KOPT-K1 (cell line): ENCODE measurements around the gene KCNMA1.

Source experiments
- H3K27ac ChIP-seq: fragments of 200-600 bp; sonication (generic); 2 replicates; pipeline ENCODE4 v1.5.1; 2016; ENCODE audit warnings: antibody characterized with exemption, mild to moderate bottlenecking, low read depth, low read length; ENCODE audit not compliant: poor library complexity, severe bottlenecking
- H3K36me3 ChIP-seq: fragments of 200-600 bp; sonication (generic); 2 replicates; pipeline ENCODE4 v1.5.1; 2017; ENCODE audit warnings: antibody characterized with exemption, mild to moderate bottlenecking, low read length, moderate library complexity; ENCODE audit not compliant: insufficient read depth
- H3K9me3 ChIP-seq: fragments of 200-600 bp; sonication (generic); 2 replicates; pipeline ENCODE4 v1.5.1; 2017; ENCODE audit warnings: antibody characterized with exemption, low read length, mild to moderate bottlenecking; ENCODE audit not compliant: insufficient read depth, poor library complexity, severe bottlenecking

KCNMA1 gene

DNA sequence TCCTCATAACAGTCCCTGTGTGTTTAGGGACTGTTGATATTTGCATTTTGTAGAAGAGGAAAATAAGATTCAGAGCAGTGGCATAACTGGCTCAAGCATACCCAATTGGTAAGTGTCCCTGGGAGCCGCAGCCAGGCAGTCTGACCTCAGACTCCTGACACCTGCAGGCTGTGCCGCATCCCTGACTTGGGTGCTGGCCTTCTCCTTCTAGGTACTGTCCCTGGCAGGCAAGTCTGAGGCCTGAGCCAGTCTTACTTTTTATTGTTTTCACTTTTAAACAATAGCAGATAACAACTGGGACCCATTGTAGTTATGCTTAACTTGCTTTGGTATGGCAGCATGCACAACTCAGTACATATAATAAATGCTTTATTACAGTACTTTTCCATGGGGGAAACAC lies 717.0 kb downstream of the KCNMA1 start:
- Histone ChIP-seq H3K27ac (no peak overlapping the region), H3K36me3 (no peaks in the 10 kb centered on the region), H3K9me3 (no peaks in the 10 kb centered on the region)

DNA sequence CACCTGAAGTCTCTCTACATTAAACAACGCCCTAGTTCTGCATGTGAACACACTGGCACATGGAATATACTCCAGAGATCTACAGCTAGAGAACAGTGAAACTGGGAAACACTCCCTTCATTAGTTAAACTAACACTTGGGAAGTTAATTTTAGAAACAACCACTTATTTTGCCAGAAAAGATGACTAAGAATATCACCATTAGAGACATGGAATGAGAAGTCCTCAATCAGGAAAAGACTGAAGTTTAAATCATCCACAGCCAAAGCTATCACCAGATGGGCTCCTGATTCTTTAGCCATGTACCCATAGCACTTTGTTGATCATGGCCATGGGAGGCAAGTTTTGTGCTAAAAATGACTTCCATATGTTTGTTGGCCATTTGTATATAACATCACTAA lies 719.5 kb downstream of the KCNMA1 start:
- Histone ChIP-seq H3K27ac (no peak overlapping the region), H3K9me3 (no peaks in the 10 kb centered on the region), H3K36me3 (no peaks in the 10 kb centered on the region)

DNA sequence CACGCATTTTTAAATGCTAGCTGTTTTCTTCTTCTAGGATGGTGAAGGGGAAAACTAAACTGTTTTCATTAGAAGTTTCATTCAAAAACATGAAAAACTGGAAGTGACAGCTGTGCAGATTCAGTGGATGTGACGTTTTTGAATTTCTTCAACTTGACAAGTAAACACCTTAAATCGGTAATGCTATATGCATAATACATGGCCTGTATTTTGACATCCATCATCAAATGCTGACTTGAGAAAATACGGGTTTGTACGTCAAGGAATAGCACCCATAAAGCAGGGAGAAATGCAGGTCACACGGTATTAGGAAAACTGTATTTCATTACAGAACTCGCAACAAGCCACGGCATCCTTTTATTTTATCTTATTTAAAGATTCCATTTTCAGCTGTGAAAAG lies 720.5 kb downstream of the KCNMA1 start:
- Histone ChIP-seq H3K9me3 (no peaks in the 10 kb centered on the region), H3K27ac (no peak overlapping the region), H3K36me3 (no peaks in the 10 kb centered on the region)

DNA sequence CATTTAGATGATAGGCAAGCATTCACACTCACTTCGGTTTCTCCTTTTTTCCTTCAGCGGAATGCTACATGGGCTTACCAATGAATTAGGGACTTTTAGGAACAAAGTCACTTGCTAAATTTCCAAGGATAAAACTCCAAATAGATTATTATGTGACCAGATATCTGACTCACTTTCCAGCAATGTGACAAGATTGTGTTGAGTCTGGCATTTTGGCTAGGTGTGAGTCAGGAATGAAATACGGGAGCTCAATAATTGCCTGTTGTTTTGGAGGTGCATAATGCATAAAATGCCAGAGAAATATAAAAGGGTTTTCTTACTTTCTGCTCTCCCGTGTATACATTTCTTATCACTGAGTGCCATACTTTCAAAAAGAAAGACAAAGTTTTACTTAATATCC lies 721.1 kb downstream of the KCNMA1 start:
- no peak overlapping the region for H3K27ac ChIP-seq
- H3K9me3 ChIP-seq: no peaks in the 10 kb centered on the region
- no peaks in the 10 kb centered on the region for H3K36me3 ChIP-seq

DNA sequence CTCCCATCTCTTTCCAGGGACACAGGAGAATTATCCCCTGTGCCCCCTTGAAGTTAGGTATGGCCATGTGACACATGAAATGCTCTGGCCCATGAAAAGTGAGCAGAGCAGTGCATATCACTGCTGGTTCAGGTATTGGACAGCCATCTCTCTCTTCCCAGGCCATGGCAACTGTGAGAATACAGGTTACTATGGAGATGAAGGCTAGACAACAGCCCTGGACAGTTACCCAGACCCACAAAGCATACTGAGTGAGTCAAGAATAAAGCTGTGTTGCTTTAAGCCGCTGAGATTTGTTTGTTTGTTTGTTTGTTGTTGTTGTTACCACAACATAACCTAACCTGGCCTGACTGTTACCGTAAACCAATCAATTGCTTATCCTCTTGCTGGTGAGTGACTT lies 722.3 kb downstream of the KCNMA1 start:
- Histone ChIP-seq H3K36me3 (no peaks in the 10 kb centered on the region), H3K9me3 (no peaks in the 10 kb centered on the region), H3K27ac (no peak overlapping the region)

DNA sequence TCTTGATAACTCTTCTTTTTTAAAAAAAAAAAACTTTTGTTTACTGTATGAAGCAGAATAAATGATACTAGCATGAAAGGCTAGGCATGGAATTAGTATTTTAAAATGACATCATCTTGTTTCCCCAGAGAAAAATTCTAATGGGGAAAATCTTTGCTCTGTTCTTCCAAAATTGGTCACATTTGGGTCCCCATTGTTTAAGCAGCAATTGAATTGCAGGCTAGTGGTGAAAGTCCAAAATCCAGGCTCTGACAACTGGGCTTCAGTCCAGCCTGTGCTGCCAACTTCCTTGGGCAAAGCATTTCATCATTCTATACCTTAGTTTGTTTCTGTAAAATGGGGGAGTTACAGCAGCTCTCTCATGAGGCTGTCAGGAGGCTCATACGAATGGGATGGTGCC lies 726.4 kb downstream of the KCNMA1 start:
- Histone ChIP-seq H3K27ac (no peak overlapping the region), H3K36me3 (no peaks in the 10 kb centered on the region), H3K9me3 (no peaks in the 10 kb centered on the region)

DNA sequence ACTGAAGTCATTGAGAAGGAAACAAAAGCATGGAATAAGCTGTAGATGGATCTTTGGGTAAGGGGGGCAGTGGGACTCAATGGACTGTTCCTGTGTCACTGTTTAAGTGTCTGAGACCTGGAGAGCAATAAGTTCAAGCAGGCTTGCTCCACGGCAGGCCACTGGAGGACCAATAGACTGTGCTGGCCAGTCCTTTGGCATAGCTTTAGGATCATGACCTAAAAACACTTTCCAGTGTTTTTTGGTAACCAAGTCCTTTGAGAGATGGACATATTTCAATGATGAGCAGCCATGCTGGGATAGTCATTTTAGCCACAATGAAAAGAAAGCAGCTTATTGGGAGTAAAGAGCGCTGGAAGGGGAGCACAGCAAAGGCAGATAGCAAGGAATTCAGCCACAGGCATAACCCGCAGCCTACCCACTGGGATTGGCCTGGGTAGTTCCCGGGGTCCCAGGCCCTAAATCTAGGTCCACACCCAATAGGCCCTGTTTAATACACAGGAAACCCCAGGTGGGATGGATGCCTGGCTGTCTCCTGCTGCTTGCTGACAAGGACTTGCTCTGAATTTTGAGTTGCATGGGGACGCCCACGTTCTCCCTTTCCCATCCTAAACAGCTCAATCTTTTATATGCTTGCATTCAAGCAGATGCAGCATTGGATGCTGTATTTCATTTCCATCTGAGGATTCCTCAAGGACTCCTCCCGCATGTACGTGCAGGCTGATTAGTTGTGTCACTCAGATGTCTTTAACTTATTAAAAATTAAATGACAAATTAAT lies 727.2 kb downstream of the KCNMA1 start:
- H3K9me3 ChIP-seq: no peaks in the 10 kb centered on the region
- H3K36me3 ChIP-seq: no peaks in the 10 kb centered on the region
- no peak overlapping the region for H3K27ac ChIP-seq

DNA sequence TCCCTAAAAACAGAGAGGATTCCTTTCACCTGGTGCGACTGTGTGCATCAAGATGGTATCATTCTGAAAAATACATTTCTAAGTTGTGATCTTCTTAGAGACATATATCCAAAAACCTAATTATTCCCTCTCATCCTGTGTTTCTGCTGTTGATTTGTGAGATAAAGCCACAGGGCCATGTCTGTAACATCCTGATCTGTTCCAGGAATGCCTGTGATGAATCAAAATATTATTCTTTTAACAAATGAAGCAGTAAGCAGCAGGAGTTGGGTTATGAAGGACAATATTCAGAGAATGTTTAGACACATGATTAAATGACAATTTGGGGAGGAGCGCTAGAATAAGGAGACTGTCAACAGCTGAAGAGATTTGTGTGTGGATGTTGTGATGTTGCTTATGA lies 731.4 kb downstream of the KCNMA1 start:
- no peak overlapping the region for H3K27ac ChIP-seq
- H3K36me3 ChIP-seq: no peaks in the 10 kb centered on the region
- H3K9me3 ChIP-seq: no peaks in the 10 kb centered on the region

DNA sequence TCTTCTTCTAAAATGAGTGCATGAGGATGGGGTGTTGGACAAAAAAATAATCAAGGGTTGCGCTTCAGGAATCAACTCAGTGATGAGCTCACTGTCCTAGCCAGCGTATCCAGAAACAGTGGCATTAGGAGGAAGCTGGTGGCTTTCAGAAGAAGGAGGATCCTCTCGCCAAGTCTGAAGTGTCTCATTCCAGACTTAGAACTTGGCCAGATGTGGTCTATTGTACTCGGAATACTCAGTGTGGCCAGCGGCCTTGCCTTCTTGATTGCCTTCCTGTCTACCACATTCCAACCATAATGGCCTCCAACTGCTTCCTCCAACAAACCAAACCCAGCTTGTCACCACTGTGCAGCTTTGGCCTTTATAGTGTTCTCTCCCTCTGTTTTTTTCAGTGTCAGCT lies 732.4 kb downstream of the KCNMA1 start:
- Histone ChIP-seq H3K27ac (no peak overlapping the region), H3K9me3 (no peaks in the 10 kb centered on the region), H3K36me3 (no peaks in the 10 kb centered on the region)

DNA sequence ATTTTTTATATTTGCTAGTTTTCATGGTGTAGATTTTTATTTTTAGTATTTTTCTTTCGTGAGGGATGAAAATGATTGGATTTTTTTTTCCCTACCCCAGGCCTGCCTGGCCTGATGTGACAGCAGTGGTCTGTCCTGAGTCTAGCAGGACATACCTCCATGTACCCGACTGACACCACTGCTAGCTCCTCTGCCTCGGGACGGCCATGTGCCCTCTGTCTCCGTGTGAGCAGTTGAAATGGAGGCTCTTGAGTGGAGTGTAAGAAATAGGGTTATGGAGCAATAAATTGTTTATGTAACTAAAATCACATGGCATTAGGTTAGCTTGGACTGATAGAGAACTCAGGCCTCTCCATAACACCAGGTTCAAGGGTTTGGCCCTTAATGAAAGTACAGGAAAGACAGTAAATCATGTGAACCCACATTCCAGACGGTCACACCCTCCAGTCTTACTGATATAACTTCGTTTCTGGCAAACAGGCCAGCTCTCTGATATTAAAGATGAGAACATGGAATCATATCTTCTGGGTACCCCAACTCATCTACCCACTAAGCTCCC lies 734.1 kb downstream of the KCNMA1 start:
- no peak overlapping the region for H3K27ac ChIP-seq
- no peaks in the 10 kb centered on the region for H3K9me3 ChIP-seq
- H3K36me3 ChIP-seq: no peaks in the 10 kb centered on the region

DNA sequence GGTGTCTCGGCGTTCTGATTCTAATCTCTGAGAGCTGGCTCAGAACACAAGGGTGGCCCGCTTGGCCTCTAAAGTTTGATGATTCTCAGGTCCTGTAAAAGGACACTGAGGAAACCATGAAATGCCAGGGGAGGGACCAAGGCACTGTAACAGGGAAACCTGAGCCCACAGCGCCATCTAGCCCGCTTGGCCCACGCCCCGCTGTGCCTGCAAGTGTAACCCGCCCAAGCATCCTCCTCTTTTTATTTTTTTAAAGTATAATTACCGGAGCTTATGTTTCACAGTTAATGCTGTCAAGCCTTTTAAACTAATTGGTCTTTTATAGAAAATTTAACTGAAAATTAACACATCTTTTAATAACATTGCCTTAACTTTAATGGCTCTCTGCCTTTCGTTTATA lies 734.7 kb downstream of the KCNMA1 start:
- no peak overlapping the region for H3K27ac ChIP-seq
- no peaks in the 10 kb centered on the region for H3K36me3 ChIP-seq
- H3K9me3 ChIP-seq: no peaks in the 10 kb centered on the region

DNA sequence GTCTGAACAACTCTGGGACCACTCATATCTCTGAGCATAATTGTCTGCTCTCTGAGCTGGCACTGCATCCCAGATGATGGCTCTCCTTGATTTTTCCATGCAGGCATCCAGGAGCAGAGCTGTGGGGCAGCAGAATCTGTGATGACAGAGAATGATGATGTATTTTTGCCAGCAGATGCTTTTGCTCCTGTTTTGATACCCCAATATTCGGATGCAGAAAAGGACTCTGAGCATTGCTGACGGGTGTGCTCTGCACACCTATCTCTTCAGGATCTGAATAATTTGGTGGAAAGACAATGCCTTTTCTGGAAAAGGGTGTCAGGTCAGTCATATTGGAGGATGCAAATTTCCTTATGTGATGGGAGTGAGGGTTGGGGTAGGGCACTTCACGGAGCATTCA lies 735.9 kb downstream of the KCNMA1 start:
- no peaks in the 10 kb centered on the region for H3K36me3 ChIP-seq
- H3K27ac ChIP-seq: no peak overlapping the region
- no peaks in the 10 kb centered on the region for H3K9me3 ChIP-seq

DNA sequence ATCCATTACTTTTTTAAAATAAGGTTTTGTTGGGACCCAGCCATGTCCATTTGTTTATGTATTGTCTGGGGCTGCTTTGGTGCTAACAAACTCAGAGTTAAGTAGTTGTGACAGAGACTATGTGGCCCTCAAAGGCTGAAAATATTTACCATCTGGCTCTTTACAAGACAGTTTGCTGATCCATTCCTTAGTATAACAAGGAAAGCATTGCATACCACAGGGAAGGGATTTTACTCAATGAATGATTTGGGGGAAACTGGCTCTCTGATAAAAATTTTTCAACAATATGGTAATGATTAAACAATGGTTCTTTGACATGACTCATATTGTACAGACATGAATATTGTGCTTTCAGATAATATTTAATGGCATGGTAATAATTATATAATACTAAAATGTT lies 738.1 kb downstream of the KCNMA1 start:
- Histone ChIP-seq H3K36me3 (no peaks in the 10 kb centered on the region), H3K9me3 (no peaks in the 10 kb centered on the region), H3K27ac (no peak overlapping the region)

DNA sequence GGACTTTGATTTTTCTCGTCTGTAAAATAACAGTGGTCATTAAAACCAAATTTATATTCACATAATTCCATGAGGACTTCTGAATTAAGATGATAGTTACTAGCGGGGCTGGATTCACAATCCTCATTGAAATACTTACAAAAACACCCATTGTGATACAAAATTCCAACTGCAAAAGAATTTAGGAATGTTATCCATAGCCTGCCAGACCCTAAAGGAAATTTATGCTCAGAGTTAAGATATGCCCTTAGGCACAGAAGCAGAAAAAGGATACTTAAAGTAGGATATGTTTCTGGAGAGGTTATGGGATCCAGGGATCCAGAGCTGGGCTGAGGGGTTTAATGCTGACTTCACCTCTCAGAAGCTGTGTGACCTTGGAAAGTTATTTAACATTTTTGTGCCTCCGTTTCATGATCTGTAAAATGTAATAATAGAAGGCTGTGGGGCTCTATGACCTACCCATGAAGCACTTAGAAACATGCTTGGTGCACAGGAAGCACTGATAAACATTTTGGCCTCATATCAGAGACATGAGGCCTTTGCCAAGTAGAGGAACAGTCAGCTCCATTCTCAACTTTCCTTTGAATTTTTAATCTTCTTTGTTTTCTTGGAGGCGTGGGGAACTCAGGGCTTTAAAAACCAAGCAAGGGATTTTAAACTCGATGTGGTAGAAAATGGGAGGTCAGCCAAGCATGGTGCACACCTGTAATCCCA lies 744.7 kb downstream of the KCNMA1 start:
- no peak overlapping the region for H3K27ac ChIP-seq
- no peaks in the 10 kb centered on the region for H3K36me3 ChIP-seq

DNA sequence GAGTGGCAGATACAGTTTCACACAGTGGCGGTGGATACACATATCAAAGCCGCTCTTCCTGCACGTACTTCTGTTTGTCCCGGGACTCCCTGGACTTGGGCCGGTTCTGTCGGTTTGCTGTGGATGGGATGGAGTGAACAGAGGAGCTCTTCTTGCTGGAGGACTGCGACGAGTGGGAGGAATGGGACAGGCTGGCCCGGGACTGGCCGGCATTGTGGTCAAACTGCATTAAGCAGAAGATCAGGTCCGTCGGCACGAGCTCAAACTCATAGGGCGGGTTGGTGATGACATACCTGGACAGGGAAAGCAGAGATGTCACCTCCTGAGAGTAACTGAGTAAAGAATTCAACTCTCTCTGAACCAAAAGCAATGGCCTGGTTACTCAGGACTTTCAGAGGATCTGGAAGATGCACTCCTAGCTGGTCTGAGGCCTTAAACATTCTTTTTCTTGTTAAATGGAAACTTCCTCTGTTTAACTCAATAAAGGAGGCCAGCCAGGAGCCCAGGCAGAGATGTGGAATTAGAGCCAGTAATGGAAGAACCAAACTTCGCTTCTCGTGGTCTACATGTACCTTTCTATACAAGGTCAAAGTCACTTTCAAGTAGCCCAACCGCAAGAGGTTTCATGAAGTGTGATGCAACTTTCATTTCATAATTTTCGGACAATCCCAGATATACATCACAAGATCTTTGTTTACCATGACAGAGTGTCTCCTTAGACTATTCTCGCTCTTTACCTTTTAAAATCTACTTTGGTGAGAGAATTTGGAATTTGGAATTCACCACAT lies 750.2 kb downstream of the KCNMA1 start:
- no peaks in the 10 kb centered on the region for H3K9me3 ChIP-seq
- no peak overlapping the region for H3K27ac ChIP-seq
- no peaks in the 10 kb centered on the region for H3K36me3 ChIP-seq

More for the DNA sequence above, 744.7 kb downstream of the KCNMA1 start:
- H3K9me3 ChIP-seq: no peaks in the 10 kb centered on the region
